ENCODE measurements around the gene EYS.

Gene EYS

DNA sequence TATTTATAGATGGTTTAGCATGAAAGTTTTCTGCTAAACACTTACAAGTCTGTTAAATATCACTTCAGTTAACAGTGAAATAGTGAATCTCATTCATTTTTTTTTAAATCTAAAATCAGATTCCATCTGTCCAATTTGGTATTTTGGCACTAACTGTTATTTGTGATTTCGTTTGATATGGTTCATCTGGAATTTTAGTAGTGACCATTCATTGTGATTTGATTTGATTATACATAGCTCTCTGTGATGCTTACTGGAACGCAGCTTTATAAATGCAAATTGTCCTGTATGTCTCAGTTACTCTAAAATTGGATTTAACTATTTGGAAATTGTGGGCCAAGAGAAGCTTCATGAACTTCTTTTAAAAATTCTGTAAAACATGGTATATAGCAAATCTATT lies 571.5 kb downstream of the EYS start:
- Histone ChIP-seq H4K20me1 (ENCODE audit: control insufficient read depth, insufficient read depth, low read depth, low read length) (no peaks in the 10 kb centered on the region), H3F3A (ENCODE audit: control insufficient read depth, insufficient read depth) (no peaks in the 10 kb centered on the region), H3K36me3 (ENCODE audit: control insufficient read depth, low read length) (no peaks in the 10 kb centered on the region), H3K4me1 (ENCODE audit: control insufficient read depth, low read length) (no peaks in the 10 kb centered on the region), H3K4me3 (ENCODE audit: low read length) (no peak overlapping the region), H3K27me3 (ENCODE audit: control insufficient read depth, low read length) (no peaks in the 10 kb centered on the region), H3K79me2 (ENCODE audit: control insufficient read depth, low read length) (no peaks in the 10 kb centered on the region), H3K9me2 (replicated peaks; ENCODE audit: control insufficient read depth, low read length) (no peaks in the 10 kb centered on the region), H3K4me2 (ENCODE audit: low read length) (no peak overlapping the region), H3K9me3 (ENCODE audit: control insufficient read depth, insufficient read depth, low read length) (no peaks in the 10 kb centered on the region; the same call in 1 of the 2 replicates), H3K27ac (ENCODE audit: low read depth, low read length) (no peak overlapping the region)
- TF ChIP-seq, protein P1, sequence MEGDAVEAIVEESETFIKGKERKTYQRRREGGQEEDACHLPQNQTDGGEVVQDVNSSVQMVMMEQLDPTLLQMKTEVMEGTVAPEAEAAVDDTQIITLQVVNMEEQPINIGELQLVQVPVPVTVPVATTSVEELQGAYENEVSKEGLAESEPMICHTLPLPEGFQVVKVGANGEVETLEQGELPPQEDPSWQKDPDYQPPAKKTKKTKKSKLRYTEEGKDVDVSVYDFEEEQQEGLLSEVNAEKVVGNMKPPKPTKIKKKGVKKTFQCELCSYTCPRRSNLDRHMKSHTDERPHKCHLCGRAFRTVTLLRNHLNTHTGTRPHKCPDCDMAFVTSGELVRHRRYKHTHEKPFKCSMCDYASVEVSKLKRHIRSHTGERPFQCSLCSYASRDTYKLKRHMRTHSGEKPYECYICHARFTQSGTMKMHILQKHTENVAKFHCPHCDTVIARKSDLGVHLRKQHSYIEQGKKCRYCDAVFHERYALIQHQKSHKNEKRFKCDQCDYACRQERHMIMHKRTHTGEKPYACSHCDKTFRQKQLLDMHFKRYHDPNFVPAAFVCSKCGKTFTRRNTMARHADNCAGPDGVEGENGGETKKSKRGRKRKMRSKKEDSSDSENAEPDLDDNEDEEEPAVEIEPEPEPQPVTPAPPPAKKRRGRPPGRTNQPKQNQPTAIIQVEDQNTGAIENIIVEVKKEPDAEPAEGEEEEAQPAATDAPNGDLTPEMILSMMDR (IDR thresholded peaks at IDR 0.05; ENCODE audit: low read depth, low read length, poor library complexity, severe bottlenecking): no peak
- TF ChIP-seq EZH2phosphoT487 (IDR thresholded peaks at IDR 0.05; ENCODE audit: borderline replicate concordance, low read length): no peak

DNA sequence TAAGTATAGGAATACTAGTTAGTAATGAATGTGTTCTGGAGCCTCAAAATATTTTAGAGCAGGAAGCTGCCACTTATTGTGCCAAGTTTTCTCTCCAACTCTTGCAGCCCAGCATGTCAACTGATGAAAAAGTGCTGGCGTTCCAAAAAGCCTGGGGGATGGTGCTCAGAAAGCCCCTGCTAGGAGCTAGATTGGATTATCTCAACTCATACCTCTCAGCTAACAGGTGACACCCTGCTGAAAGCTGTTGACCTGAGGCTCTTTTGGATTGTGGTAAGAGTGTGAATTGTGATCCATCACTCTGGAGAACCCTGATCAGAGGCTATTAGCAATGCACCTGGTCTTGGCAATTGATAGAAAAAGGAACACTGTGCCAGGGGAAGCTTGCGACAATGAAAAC lies 580.4 kb downstream of the EYS start:
- H3K79me2 ChIP-seq (ENCODE audit: control insufficient read depth, low read length): no peaks in the 10 kb centered on the region
- no peaks in the 10 kb centered on the region for H3K4me1 ChIP-seq (ENCODE audit: control insufficient read depth, low read length)
- H3K9me2 ChIP-seq (replicated peaks; ENCODE audit: control insufficient read depth, low read length): no peaks in the 10 kb centered on the region
- no peaks in the 10 kb centered on the region for H3F3A ChIP-seq (ENCODE audit: control insufficient read depth, insufficient read depth)
- H3K27me3 ChIP-seq (ENCODE audit: control insufficient read depth, low read length): no peaks in the 10 kb centered on the region
- no peak for TF ChIP-seq EZH2phosphoT487 (IDR thresholded peaks at IDR 0.05; ENCODE audit: borderline replicate concordance, low read length)
- TF ChIP-seq, protein P1 (IDR thresholded peaks at IDR 0.05; ENCODE audit: low read depth, low read length, poor library complexity, severe bottlenecking): no peak
- H3K27ac ChIP-seq (ENCODE audit: low read depth, low read length): no peak overlapping the region
- H3K36me3 ChIP-seq (ENCODE audit: control insufficient read depth, low read length): no peaks in the 10 kb centered on the region
- no peak overlapping the region for H3K4me3 ChIP-seq (ENCODE audit: low read length)
- H4K20me1 ChIP-seq (ENCODE audit: control insufficient read depth, insufficient read depth, low read depth, low read length): no peaks in the 10 kb centered on the region
- H3K9me3 ChIP-seq (ENCODE audit: control insufficient read depth, insufficient read depth, low read length): no peaks in the 10 kb centered on the region
- no peak overlapping the region for H3K4me2 ChIP-seq (ENCODE audit: low read length)

DNA sequence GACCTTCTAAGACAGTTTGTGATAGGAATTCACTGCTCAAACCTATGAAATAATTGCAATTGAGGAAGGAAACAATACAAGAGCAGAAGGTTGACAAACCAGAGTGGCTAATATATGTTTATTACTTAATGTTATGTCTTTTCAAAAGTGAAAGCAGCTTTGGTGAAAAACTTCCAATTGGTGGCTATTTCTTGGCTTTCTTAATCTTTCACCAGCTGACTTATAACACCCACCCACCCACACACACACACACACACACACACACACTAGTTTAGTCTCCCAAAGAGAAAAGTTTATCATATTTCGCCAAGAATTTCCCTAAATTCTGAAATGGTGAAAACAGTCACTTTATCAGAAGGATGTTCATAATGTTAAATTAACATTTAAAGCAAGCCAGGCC lies 583.5 kb downstream of the EYS start:
- no peaks in the 10 kb centered on the region for H3K27me3 ChIP-seq (ENCODE audit: control insufficient read depth, low read length)
- H3K9me3 ChIP-seq (ENCODE audit: control insufficient read depth, insufficient read depth, low read length): no peaks in the 10 kb centered on the region
- no peaks in the 10 kb centered on the region for H3K4me1 ChIP-seq (ENCODE audit: control insufficient read depth, low read length)
- H3K4me3 ChIP-seq (ENCODE audit: low read length): no peak overlapping the region
- H4K20me1 ChIP-seq (ENCODE audit: control insufficient read depth, insufficient read depth, low read depth, low read length): no peaks in the 10 kb centered on the region
- no peaks in the 10 kb centered on the region for H3K79me2 ChIP-seq (ENCODE audit: control insufficient read depth, low read length)
- H3K4me2 ChIP-seq (ENCODE audit: low read length): no peak overlapping the region
- H3F3A ChIP-seq (ENCODE audit: control insufficient read depth, insufficient read depth): no peaks in the 10 kb centered on the region
- H3K36me3 ChIP-seq (ENCODE audit: control insufficient read depth, low read length): no peaks in the 10 kb centered on the region
- H3K27ac ChIP-seq (ENCODE audit: low read depth, low read length): no peak overlapping the region
- TF ChIP-seq, protein P1 (IDR thresholded peaks at IDR 0.05; ENCODE audit: low read depth, low read length, poor library complexity, severe bottlenecking): no peak
- no peak for TF ChIP-seq EZH2phosphoT487 (IDR thresholded peaks at IDR 0.05; ENCODE audit: borderline replicate concordance, low read length)
- no peaks in the 10 kb centered on the region for H3K9me2 ChIP-seq (replicated peaks; ENCODE audit: control insufficient read depth, low read length)
